HepG2 (cell line): ENCODE measurements around the gene ATP5MC2. TPM values are rescaled to one million over a fixed set of nuclear protein-coding genes. Genes with fewer than 3 reads are reported as not detected.
A peak's percentile ranks its signal among the peaks of the same experiment; 100 is the strongest.

Source experiments
- HMGXB3 ChIP-seq: sonication (generic); formaldehyde crosslinking; IDR thresholded peaks from 2 replicates; pipeline ENCODE4 v1.4.0; 2020; ENCODE audit warnings: missing genetic modification reagents, borderline replicate concordance
- JUND ChIP-seq: sonication (generic); formaldehyde crosslinking; IDR thresholded peaks from 2 replicates; pipeline ENCODE4 v1.8.0; 2022; ENCODE audit warnings: mild to moderate bottlenecking, missing genetic modification reagents
- NRL ChIP-seq: sonication (generic); formaldehyde crosslinking; IDR thresholded peaks from 2 replicates; pipeline ENCODE4 v1.5.0; 2020; ENCODE audit warnings: missing genetic modification reagents, mild to moderate bottlenecking, moderate library complexity, borderline replicate concordance
- POLR2A ChIP-seq, 2 experiments: IDR thresholded peaks; 2 replicates each; pipeline ENCODE4 v1.6.1; 2011; ENCODE audit warnings: low read depth in 2 of 2, low read length in 2 of 2, mild to moderate bottlenecking in 1 of 2, moderate library complexity in 1 of 2; ENCODE audit not compliant: insufficient read depth in 1 of 2
- PRDM4 ChIP-seq: sonication (generic); formaldehyde crosslinking; IDR thresholded peaks from 2 replicates; pipeline ENCODE4 v1.9.0; 2021; ENCODE audit warnings: missing genetic modification reagents, borderline replicate concordance
- PREB ChIP-seq: sonication (generic); formaldehyde crosslinking; IDR thresholded peaks from 2 replicates; pipeline ENCODE4 v1.4.0; 2020; ENCODE audit warnings: missing genetic modification reagents
- SRSF1 ChIP-seq: fragments of 200-400 bp; formaldehyde crosslinking; optimal IDR thresholded peaks from 2 replicates; pipeline ENCODE3; 2017; ENCODE audit warnings: mild to moderate bottlenecking, low read depth, low read length, moderate library complexity
- TBX2 ChIP-seq: sonication (generic); formaldehyde crosslinking; IDR thresholded peaks from 2 replicates; pipeline ENCODE4 v1.5.0; 2020; ENCODE audit warnings: missing genetic modification reagents, mild to moderate bottlenecking, borderline replicate concordance
- TCF7L2 ChIP-seq: IDR thresholded peaks from 2 replicates; pipeline ENCODE4 v1.6.1; 2011; ENCODE audit warnings: mild to moderate bottlenecking, low read depth, low read length, moderate library complexity
- TOPORS ChIP-seq: sonication (generic); formaldehyde crosslinking; IDR thresholded peaks from 2 replicates; pipeline ENCODE4 v1.8.0; 2023; ENCODE audit warnings: mild to moderate bottlenecking, missing genetic modification reagents
- USF2 ChIP-seq, 2 experiments: sonication (generic) in 1 of 2; formaldehyde crosslinking in 1 of 2; IDR thresholded peaks; 2 replicates each; pipeline versions ENCODE4 v1.5.1 to v1.6.1; 2011 to 2020; ENCODE audit warnings: borderline replicate concordance in 1 of 2, low read depth in 1 of 2, low read length in 1 of 2, mild to moderate bottlenecking in 1 of 2, missing genetic modification reagents in 1 of 2, moderate library complexity in 1 of 2
- ZNF256 ChIP-seq: sonication (generic); formaldehyde crosslinking; conservative IDR thresholded peaks from 2 replicates; pipeline ENCODE4 v1.4.0; 2020; ENCODE audit warnings: missing genetic modification reagents
- polyA plus RNA-seq, 8 experiments: library from polyadenylated mRNA; depleted of rRNA in 3 of 8; stranded (reverse) in 7 of 8; unstranded in 1 of 8; fragments of >200 nt; fragmentation: Illumina TruSeq in 4 of 8; extraction: Trizol in 4 of 8; gene quantifications; 2 replicates each; pipeline versions ENCODE4 v1.2.1 to v1.2.3, GENCODE V29; 2011 to 2016; ENCODE audit warnings: low read depth in 4 of 8, missing spikeins in 1 of 8, mixed read lengths in 1 of 8; ENCODE audit not compliant: insufficient read depth in 1 of 8
- total RNA-seq, 5 experiments: library from RNA; depleted of rRNA; stranded (reverse); fragments of >200 nt; fragmentation: Illumina TruSeq; extraction: Trizol; gene quantifications; 2 replicates each; pipeline ENCODE4 v1.2.3, GENCODE V29; 2016; ENCODE audit warnings: low read depth in 1 of 5

ATP5MC2 gene
- total and polyA plus RNA-seq, 2 of the 13 experiments (the other 11 are each of a cell fraction or from before 2014, with no cell fraction given): 230 to 257 TPM

- TF ChIP-seq PREB (no peak), POLR2A (IDR thresholded peaks at IDR 0.05; ENCODE audit: insufficient read depth in 1 of 2, low read depth in 2 of 2, low read length in 2 of 2) (peak; percentile 75 to 81), TOPORS (CRISPR knock-in tag) (no peak), TCF7L2 (no peak), SRSF1 (peak; percentile 96), TBX2 (CRISPR knock-in tag) (peak; percentile 82), NRL (peak; percentile 92), ZNF256 (CRISPR knock-in tag) (no peak), JUND (CRISPR knock-in tag) (no peak), USF2 (IDR thresholded peaks at IDR 0.05; ENCODE audit: low read depth, low read length) (no peak), USF2 (CRISPR knock-in tag; IDR thresholded peaks at IDR 0.05; ENCODE audit: borderline replicate concordance) (peak; percentile 35; the same call in 1 of the 2 replicates), PRDM4 (no peak), HMGXB3 (CRISPR knock-in tag) (0 out of 2 replicates have a peak, but pooled peaks have one; percentile 52)
Measured at GRCh38 chr12:53625946-53626701, 49.8 kb downstream of the ATP5MC2 start, which contains the start of gene ATF7 (continued).
